OCI-LY3 (cell line): ENCODE measurements around the gene HIBADH.

ENCODE experiments used
- H2AFZ ChIP-seq: fragments of 200-600, 300-600 bp; shearing (Covaris generic); 2 replicates; pipeline ENCODE4 v1.6.0; 2014; ENCODE audit warnings: antibody characterized with exemption, low read depth, low read length
- H3K27ac ChIP-seq: fragments of 200-600, 300-600 bp; sonication (generic); 2 replicates; pipeline ENCODE4 v1.5.1; 2014; ENCODE audit warnings: mild to moderate bottlenecking, low read length, moderate library complexity, mixed read lengths
- H3K27me3 ChIP-seq: fragments of 200-600, 300-600 bp; sonication (generic); 2 replicates; pipeline ENCODE4 v1.6.1; 2014; ENCODE audit warnings: low read depth, low read length, mixed read lengths
- H3K36me3 ChIP-seq: fragments of 200-600, 300-600 bp; sonication (generic); replicated peaks from 2 replicates; pipeline ENCODE3; 2014; ENCODE audit warnings: low read depth, low read length, mixed read lengths
- H3K4me1 ChIP-seq: fragments of 300-600, 200-600 bp; sonication (generic); 2 replicates; pipeline ENCODE4 v1.6.1; 2014; ENCODE audit warnings: low read length, mixed read lengths
- H3K4me2 ChIP-seq: fragments of 200-600, 300-600 bp; sonication (generic); 2 replicates; pipeline ENCODE4 v1.6.1; 2014; ENCODE audit warnings: low read length, mixed read lengths
- H3K4me3 ChIP-seq: fragments of 300-600, 200-600 bp; sonication (generic); 2 replicates; pipeline ENCODE4 v1.5.1; 2014; ENCODE audit warnings: antibody characterized with exemption, mild to moderate bottlenecking, low read length, moderate library complexity
- H3K79me2 ChIP-seq: fragments of 300-600, 200-600 bp; shearing (Covaris generic); 2 replicates; pipeline ENCODE4 v1.6.1; 2014; ENCODE audit warnings: mild to moderate bottlenecking, low read length, mixed read lengths
- H3K9ac ChIP-seq: fragments of 300-600, 200-600 bp; shearing (Covaris generic); 2 replicates; pipeline ENCODE4 v1.6.0; 2014; ENCODE audit warnings: mild to moderate bottlenecking, low read length, moderate library complexity
- H3K9me3 ChIP-seq: fragments of 200-600, 300-600 bp; shearing (Covaris generic); 2 replicates; pipeline ENCODE4 v1.6.1; 2014; ENCODE audit warnings: low read length, mixed read lengths; ENCODE audit not compliant: insufficient read depth
- H4K20me1 ChIP-seq: fragments of 200-600, 300-600 bp; sonication (generic); 2 replicates; pipeline ENCODE4 v1.6.1; 2016; ENCODE audit warnings: low read length, mixed read lengths; ENCODE audit not compliant: insufficient read depth
- EZH2phosphoT487 ChIP-seq: fragments of 200-600 bp; shearing (Covaris generic); IDR thresholded peaks from 2 replicates; pipeline ENCODE4 v1.6.1; 2018; ENCODE audit warnings: antibody characterized with exemption, mixed run types, low read depth
- TF ChIP-seq, protein P1 (sequence below): fragments of 200-600, 300-600 bp; sonication (generic); IDR thresholded peaks from 2 replicates; pipeline ENCODE4 v1.5.1; 2014; ENCODE audit warnings: antibody characterized with exemption, low read length, low read depth

Gene HIBADH

DNA sequence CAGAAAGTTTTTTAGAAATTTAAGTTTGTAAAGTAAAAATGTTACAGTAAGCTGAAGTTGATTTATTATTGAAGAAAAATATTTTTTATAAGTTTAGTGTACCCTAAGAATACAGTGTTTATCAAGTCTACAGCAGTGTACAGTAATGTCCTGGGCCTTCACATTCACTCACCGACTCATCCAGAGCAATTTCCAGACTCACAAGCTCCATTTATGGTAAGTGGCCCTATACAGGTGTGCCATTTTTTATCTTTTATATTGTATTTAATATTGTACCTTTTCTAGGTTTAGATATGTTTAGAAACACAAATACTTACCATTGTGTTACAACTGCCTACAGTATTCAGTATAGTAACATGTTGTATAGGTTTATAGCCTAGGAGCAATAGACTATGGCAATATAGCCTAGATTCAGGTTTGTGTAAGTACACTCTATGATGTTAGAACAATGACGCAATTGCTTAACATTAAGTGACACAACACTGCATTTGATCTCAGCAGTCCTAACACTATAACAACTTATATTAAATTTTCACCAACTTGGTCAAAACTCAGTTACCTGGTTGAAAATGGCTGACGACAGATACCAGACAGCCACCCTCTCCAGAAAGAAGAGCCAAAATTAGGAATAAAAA lies 45.7 kb downstream of the HIBADH start:
- Histone ChIP-seq H3K4me2 (no peak overlapping the region), H2AFZ (no peak overlapping the region), H3K27ac (no peak overlapping the region), H3K9me3 (peaks cover 17% of the 10 kb centered on the region; the same call in 1 of the 2 replicates), H3K9ac (no peak overlapping the region), H3K27me3 (no peaks in the 10 kb centered on the region), H3K4me1 (peaks cover 4% of the 10 kb centered on the region; the same call in 1 of the 2 replicates), H3K4me3 (no peak overlapping the region), H4K20me1 (no peaks in the 10 kb centered on the region), H3K36me3 (peaks cover 17% of the 10 kb centered on the region), H3K79me2 (no peaks in the 10 kb centered on the region)
- TF ChIP-seq, protein P1, sequence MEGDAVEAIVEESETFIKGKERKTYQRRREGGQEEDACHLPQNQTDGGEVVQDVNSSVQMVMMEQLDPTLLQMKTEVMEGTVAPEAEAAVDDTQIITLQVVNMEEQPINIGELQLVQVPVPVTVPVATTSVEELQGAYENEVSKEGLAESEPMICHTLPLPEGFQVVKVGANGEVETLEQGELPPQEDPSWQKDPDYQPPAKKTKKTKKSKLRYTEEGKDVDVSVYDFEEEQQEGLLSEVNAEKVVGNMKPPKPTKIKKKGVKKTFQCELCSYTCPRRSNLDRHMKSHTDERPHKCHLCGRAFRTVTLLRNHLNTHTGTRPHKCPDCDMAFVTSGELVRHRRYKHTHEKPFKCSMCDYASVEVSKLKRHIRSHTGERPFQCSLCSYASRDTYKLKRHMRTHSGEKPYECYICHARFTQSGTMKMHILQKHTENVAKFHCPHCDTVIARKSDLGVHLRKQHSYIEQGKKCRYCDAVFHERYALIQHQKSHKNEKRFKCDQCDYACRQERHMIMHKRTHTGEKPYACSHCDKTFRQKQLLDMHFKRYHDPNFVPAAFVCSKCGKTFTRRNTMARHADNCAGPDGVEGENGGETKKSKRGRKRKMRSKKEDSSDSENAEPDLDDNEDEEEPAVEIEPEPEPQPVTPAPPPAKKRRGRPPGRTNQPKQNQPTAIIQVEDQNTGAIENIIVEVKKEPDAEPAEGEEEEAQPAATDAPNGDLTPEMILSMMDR: no peak
- no peak for TF ChIP-seq EZH2phosphoT487

DNA sequence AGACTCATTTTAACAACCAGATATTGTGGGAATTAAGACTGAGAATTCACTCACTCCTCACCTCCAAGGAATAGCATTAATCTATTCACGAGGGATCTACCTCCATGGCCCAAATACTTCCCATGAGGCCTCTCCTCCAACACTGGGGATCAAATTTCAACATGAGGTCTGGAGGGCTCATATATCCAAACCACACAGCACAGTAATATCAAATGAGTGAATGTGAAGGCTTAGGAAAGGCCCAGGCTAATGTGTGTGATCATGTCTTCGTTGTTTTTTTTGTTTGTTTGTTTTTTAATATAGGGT lies 46.5 kb downstream of the HIBADH start:
- H3K27ac ChIP-seq: no peak overlapping the region
- H3K79me2 ChIP-seq: no peaks in the 10 kb centered on the region
- peaks cover 17% of the 10 kb centered on the region for H3K36me3 ChIP-seq
- H3K4me1 ChIP-seq: peaks cover 4% of the 10 kb centered on the region; the same call in 1 of the 2 replicates
- no peak overlapping the region for H3K4me2 ChIP-seq
- no peak overlapping the region for H2AFZ ChIP-seq
- peaks cover 16% of the 10 kb centered on the region; the same call in 1 of the 2 replicates for H3K9me3 ChIP-seq
- H3K9ac ChIP-seq: no peak overlapping the region
- no peak overlapping the region for H3K4me3 ChIP-seq
- TF ChIP-seq EZH2phosphoT487: no peak
- TF ChIP-seq, protein P1: no peak
- no peaks in the 10 kb centered on the region for H4K20me1 ChIP-seq
- no peaks in the 10 kb centered on the region for H3K27me3 ChIP-seq

DNA sequence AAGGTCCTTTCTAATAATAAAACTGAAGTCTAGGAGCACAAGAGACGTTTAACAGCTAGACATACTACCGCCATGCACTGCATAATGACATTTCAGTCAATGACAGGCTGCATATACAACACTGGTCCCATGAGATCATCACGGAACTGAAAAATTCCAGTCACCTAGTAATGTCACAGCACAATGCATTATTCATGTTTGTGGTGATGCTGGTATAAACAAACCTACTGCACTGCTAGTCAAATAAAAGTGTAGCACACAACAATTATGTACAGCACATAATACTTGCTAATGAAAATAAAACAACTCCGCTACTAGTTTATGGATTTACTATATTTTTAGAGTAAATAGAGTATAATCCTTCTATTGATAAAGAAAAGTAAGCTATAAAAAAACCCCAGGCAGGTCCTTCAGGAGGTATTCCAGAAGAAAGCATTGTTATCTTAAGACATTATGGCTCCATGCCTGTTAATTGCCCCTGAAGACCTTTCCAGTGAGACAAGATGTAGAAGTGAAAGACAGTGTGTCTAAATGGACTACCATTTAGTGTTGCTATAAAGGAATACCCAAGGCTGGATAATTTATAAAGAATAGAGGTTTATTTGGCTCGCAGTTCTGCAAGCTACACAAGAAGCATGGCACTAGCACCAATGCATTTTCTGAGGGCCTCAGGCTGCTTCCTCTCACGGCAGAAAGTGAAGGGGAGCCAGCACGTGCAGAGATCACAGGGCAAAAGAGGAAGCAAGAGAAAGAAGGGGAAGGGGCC lies 47.1 kb downstream of the HIBADH start:
- peaks cover 11% of the 10 kb centered on the region; the same call in 1 of the 2 replicates for H3K9me3 ChIP-seq
- no peaks in the 10 kb centered on the region for H3K79me2 ChIP-seq
- no peak for TF ChIP-seq EZH2phosphoT487
- TF ChIP-seq, protein P1: no peak
- no peak overlapping the region for H3K27ac ChIP-seq
- H3K4me2 ChIP-seq: no peak overlapping the region
- H3K9ac ChIP-seq: no peak overlapping the region
- no peak overlapping the region for H2AFZ ChIP-seq
- H3K36me3 ChIP-seq: peaks cover 17% of the 10 kb centered on the region
- no peak overlapping the region for H3K4me3 ChIP-seq
- H3K4me1 ChIP-seq: peaks cover 4% of the 10 kb centered on the region; the same call in 1 of the 2 replicates
- H3K27me3 ChIP-seq: no peaks in the 10 kb centered on the region
- no peaks in the 10 kb centered on the region for H4K20me1 ChIP-seq

- H3K9ac ChIP-seq: no peak overlapping the region
- H3K27me3 ChIP-seq: no peaks in the 10 kb centered on the region
- no peaks in the 10 kb centered on the region for H3K79me2 ChIP-seq
- peaks cover 4% of the 10 kb centered on the region; the same call in 1 of the 2 replicates for H3K4me1 ChIP-seq
- no peaks in the 10 kb centered on the region for H4K20me1 ChIP-seq
- no peak overlapping the region for H3K4me3 ChIP-seq
- H3K27ac ChIP-seq: no peak overlapping the region
- peaks cover 8% of the 10 kb centered on the region for H3K36me3 ChIP-seq
- no peaks in the 10 kb centered on the region for H3K9me3 ChIP-seq
- TF ChIP-seq, protein P1: no peak
- no peak for TF ChIP-seq EZH2phosphoT487
- no peak overlapping the region for H2AFZ ChIP-seq
- no peak overlapping the region for H3K4me2 ChIP-seq
Observed at GRCh38 chr7:27614095-27614494, 48.6 kb downstream of the HIBADH start.
